Globus pallidus (tissue), 1 donor: ENCODE data around the gene TEX50.
"Not testable (repeated sequence)": the region's sequence is repeated elsewhere in the genome, so short reads cannot be mapped to it uniquely, and the experiment has no call there.

Experiments
- DNase-seq: peaks from one replicate; pipeline ENCODE4 v3.0.0-alpha.2; 2015; ENCODE audit warnings: low spot score

Gene TEX50

DNA sequence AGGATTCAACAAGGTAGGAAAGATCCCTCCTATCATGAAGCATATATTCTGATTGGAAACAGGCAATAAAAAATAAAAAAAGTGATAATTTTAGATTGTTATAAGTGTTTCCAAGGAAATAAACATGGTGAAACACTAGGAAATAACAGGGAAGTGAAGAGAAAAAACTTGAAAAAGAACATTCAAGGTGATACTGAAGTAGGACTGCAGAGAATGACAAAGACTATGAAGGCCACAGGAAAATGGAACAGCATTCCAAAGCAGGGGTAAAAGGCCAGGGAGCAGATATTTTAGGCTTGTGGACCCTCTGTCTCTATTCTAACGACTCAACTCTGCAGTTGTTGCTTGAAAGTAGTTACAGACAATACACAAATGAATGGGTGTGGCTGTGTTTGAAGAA, 26.6 kb downstream of the TEX50 start:
- no peak for DNase-seq

DNA sequence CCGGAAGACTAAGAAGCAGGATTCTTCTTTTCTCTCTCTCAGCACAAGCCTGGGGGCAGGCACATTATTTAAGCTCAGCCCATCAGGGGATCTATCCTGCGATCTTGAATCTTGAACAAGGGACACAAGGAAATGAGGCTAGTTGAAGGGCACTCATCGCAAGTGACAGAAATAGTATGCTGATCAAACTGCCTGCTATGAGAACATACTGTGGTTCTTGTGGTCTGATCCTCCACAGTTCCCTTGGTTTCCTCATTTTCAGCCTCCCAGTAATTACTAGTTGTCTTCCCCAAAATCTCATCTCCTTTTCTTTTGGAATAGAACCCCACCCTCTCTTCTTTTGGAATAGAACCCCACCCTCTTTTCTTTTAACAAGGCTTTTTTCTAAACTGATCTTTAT, 28.0 kb downstream of the TEX50 start:
- no peak for DNase-seq

DNA sequence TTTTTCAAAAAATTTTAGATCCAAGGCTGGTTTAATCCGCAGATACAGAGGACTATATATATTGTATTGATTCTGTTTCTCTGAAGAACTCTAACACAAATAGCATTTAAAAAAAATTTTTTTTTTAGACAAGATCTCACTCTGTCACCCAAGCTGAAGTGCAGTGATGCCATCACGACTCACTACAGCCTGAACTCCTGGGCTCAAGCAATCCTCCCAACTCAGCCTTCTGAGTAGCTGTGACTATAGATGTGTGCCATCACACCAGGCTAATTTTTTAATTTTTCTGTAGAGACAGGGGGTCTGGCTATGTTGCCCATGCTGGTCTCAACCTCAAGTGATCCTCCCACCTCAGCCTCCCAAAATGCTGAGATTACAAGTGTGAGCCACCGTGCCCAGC, 31.5 kb downstream of the TEX50 start:
- no peak for DNase-seq

DNA sequence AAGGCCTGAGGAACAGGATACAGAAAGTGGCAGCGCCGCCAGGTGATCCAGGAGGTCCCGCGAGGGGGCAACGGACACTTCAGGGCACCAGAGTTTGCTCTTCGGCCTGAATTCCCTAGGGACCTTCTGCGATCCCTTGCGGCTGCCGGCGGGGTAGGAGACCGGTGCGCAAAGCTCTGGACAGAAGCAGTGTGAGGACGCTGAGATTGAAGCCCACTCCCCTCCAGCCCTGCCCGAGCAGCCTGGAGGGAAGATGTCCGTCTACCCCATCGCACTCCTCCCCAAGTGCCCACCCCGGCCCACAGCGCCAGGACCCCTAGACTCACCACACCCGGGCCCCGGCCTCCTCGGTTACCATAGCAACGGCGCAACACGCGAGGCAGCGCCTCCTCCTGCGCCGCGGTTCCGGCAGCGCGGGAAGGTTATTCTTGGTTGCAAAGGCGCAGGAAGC, 34.4 kb downstream of the TEX50 start, which contains the start of gene ANKRD45:
ANKRD45 (minus strand) TSS at position 361 of the 451 bp plus-strand sequence. CDS start 10,433 bp downstream, outside the sequence.
- DNase-seq, result no peak

DNA sequence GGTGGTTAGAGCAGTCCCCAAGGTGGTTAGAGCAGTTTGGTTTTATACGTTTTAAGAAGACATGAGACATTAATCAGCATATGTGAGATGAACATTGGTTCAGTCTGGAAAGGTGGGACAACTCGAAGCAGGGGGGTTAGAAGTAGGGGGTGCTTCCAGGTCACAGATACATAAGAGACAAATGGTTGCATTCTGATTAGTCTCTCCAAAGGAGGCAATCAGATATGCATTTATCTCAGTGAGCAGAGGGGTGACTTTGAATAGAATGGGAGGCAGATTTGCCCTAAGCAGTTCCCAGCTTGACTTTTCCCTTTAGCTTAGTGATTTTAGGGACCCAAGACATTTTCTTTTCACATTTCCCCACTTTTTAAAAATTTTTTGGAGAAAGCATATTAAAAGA, 39.4 kb downstream of the TEX50 start:
- DNase-seq, result not testable (repeated sequence)

DNA sequence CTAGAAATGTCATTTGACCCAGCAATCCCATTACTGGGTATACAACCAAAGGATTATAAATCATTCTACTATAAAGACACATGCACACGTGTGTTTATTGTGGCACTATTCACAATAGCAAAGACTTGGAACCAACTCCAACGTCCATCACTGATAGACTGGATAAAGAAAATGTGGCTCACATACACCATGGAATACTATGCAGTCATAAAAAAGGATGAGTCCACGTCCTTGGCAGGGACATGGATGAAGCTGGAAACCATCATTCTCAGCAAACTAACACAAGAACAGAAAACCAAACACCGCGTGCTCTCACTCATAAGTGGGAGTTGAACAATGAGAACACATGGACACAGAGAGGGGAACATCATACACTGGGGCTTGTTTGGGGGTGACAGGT, 45.0 kb downstream of the TEX50 start:
- DNase-seq, result not testable (repeated sequence)

DNA sequence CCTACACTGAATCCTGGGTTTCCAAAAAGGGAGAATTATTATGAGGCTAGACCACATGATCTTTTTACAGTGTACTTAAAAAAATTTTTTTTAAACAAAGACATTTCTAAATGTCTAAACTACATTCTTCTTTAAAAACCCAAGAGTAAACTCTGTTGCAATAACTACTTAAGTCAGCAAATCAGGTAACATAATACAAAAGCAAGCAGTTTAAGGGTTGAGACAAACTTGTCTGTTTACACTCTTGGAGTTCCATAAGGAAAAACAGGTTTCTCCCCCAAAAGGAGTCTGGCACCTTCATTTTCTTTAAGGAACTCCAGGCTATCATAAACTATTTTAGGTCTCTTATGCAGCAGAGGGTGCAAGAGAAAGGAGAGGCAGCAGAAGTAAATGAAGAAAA, 47.0 kb downstream of the TEX50 start:
- no peak for DNase-seq

DNA sequence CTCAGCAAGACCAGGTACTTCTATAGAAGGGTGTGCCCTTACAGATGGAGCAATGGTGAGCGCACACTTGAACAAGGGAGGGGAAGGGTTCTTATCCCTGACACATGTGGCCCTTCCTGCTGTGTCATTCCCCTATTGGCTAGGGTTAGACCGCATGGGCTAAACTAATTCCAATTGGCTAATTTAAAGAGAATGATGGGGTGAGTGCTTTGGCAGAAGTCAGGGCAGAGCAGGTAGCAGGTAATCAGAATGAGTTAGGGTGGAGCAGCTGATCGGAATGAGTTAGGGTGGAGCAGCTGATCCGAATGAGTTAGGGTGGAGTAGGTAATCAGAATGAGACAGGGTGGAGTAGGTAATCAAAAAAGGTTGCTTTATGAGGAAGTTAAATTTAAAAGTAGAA, 48.7 kb downstream of the TEX50 start:
- DNase-seq, result not testable (repeated sequence)

DNA sequence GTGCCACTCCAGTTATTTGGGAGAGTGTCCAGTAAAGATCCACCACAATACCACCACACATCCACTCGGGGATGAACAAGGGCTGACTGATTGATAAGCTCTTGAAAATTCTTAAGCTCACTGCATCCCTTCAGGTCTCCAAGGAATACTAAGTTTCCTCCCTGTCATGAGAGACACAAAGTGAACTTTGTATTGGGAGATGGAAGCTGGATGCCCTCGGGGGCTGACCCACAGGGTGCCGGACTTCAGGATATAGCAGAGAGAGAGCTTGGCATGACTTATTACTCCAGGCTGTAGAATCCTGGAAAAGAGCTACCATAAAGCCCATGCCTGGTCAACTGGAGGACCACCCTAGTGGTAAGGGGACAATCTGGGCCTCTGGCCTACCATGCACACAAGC, 50.0 kb downstream of the TEX50 start:
- DNase-seq, result not testable (repeated sequence)
